GM12878 (cell line): ENCODE data around the gene AIDA. TPM values are rescaled to one million over a fixed set of nuclear protein-coding genes. Genes with fewer than 3 reads are reported as not detected.

Source experiments
- ATAC-seq: fragments of 200-7000 bp; cut with Tn5 transposase; 3 replicates; pipeline ENCODE4 v1.9.1; 2020; ENCODE audit warnings: mild to moderate bottlenecking, moderate library complexity
- BruUV-seq: library from RNA; stranded (reverse); fragments of 400-500 nt; replicated peaks from 2 replicates; lab custom pipeline; 2021; lab: Mats Ljungman, UMichigan
- CTCF ChIA-PET: fragments of 300-600 bp; sonication (Branson Sonifier 250); formaldehyde crosslinking; extraction: SDS; loops from one replicate; lab custom pipeline; 2021; ENCODE audit warnings: inconsistent platforms; lab: Yijun Ruan, JAX
- POLR2A ChIA-PET: fragments of 350-600 bp; formaldehyde crosslinking; extraction: SDS; loops from one replicate; lab custom pipeline; 2021; ENCODE audit warnings: inconsistent platforms; lab: Charles Lee
- RAD21 ChIA-PET: fragments of 300-600 bp; sonication (Branson Sonifier 250); formaldehyde crosslinking; loops from one replicate; lab custom pipeline; 2023; ENCODE audit warnings: antibody characterized with exemption; ENCODE audit not compliant: unreplicated experiment; lab: Charles Lee
- SMC1A ChIA-PET: fragments of 300-600 bp; sonication (Branson Sonifier 250); formaldehyde crosslinking; loops from one replicate; lab custom pipeline; 2023; ENCODE audit not compliant: unreplicated experiment, uncharacterized antibody; lab: Charles Lee
- DNase-seq: peaks from one replicate; pipeline ENCODE4 v3.0.0-alpha.2; 2011; ENCODE audit warnings: low read depth, low spot score
- FAIRE-seq: peaks from 3 replicates; lab custom pipeline; 2011; peaks lifted over from hg19 to GRCh38; lab: Jason Lieb, UNC
- H2AFZ ChIP-seq: 2 replicates; pipeline ENCODE4 v1.6.0; 2011; ENCODE audit warnings: low read depth, low read length, control low read depth; ENCODE audit not compliant: control insufficient read depth
- H3K27ac ChIP-seq: 2 replicates; pipeline ENCODE4 v1.5.1; 2011; ENCODE audit warnings: control low read depth; ENCODE audit not compliant: control insufficient read depth, insufficient read depth
- H3K27me3 ChIP-seq, 2 experiments: replicated peaks in 1 of 2; 2 replicates each; pipeline versions ENCODE4 v1.6.0 to v1.6.1; 2011; ENCODE audit warnings: low read length in 1 of 2; ENCODE audit not compliant: control insufficient read depth in 2 of 2, insufficient read depth in 2 of 2
- H3K36me3 ChIP-seq, 2 experiments: 2 replicates each; pipeline ENCODE4 v1.5.1; 2011; ENCODE audit warnings: low read length in 1 of 2; ENCODE audit not compliant: control insufficient read depth in 2 of 2, insufficient read depth in 2 of 2
- H3K4me1 ChIP-seq: 2 replicates; pipeline ENCODE4 v1.6.1; 2011; ENCODE audit warnings: mild to moderate bottlenecking, low read length, moderate library complexity, mixed read lengths; ENCODE audit not compliant: control insufficient read depth, insufficient read depth
- H3K4me2 ChIP-seq: 2 replicates; pipeline ENCODE4 v1.6.0; 2011; ENCODE audit warnings: control low read depth; ENCODE audit not compliant: control insufficient read depth, insufficient read depth
- H3K4me3 ChIP-seq: fragments of 200-600 bp; sonication (generic); 2 replicates; pipeline ENCODE4 v1.5.1; 2016
- H3K79me2 ChIP-seq: 2 replicates; pipeline ENCODE4 v1.6.0; 2011; ENCODE audit warnings: low read length; ENCODE audit not compliant: control insufficient read depth, insufficient read depth
- H3K9ac ChIP-seq: 2 replicates; pipeline ENCODE4 v1.8.0; 2011; ENCODE audit warnings: low read length, control low read depth, mixed read lengths; ENCODE audit not compliant: control insufficient read depth, insufficient read depth
- H3K9me3 ChIP-seq: replicated peaks from 3 replicates; pipeline ENCODE4 v1.5.1; 2011; ENCODE audit warnings: mild to moderate bottlenecking, low read length; ENCODE audit not compliant: control insufficient read depth, insufficient read depth
- H4K20me1 ChIP-seq: 2 replicates; pipeline ENCODE4 v1.6.0; 2011; ENCODE audit not compliant: control insufficient read depth, insufficient read depth
- BCL11A ChIP-seq: IDR thresholded peaks from 2 replicates; pipeline ENCODE4 v1.6.1; 2011; ENCODE audit warnings: low read depth, low read length
- BMI1 ChIP-seq: fragments of 450-650 bp; IDR thresholded peaks from 2 replicates; pipeline ENCODE4 v1.6.1; 2016; ENCODE audit warnings: mild to moderate bottlenecking, moderate library complexity, borderline replicate concordance
- HCFC1 ChIP-seq: fragments of 150-350 bp; IDR thresholded peaks from 2 replicates; pipeline ENCODE4 v1.6.1; 2014; ENCODE audit warnings: low read length
- IRF3 ChIP-seq: fragments of 450-650 bp; IDR thresholded peaks from 2 replicates; pipeline ENCODE4 v1.6.1; 2014; ENCODE audit warnings: mild to moderate bottlenecking
- IRF5 ChIP-seq: fragments of 450-650 bp; IDR thresholded peaks from 2 replicates; pipeline ENCODE4 v1.6.1; 2017; ENCODE audit warnings: borderline replicate concordance
- KAT2A ChIP-seq: conservative IDR thresholded peaks from 2 replicates; pipeline ENCODE4 v1.6.1; 2011; ENCODE audit warnings: low read depth, low read length; ENCODE audit not compliant: control insufficient read depth
- KDM1A ChIP-seq: fragments of 200-600 bp; sonication (generic); IDR thresholded peaks from 2 replicates; pipeline ENCODE4 v1.6.1; 2016; ENCODE audit warnings: borderline replicate concordance
- MAX ChIP-seq: IDR thresholded peaks from 2 replicates; pipeline ENCODE4 v1.6.1; 2012; ENCODE audit warnings: low read depth, low read length, improper control_type of control experiment
- MEF2B ChIP-seq: fragments of 450-650 bp; IDR thresholded peaks from 2 replicates; pipeline ENCODE4 v1.6.1; 2018; ENCODE audit warnings: mild to moderate bottlenecking, moderate library complexity; ENCODE audit not compliant: partially characterized antibody, poor library complexity, severe bottlenecking
- MYC ChIP-seq: IDR thresholded peaks from 2 replicates; pipeline ENCODE4 v1.6.1; 2011; ENCODE audit warnings: mild to moderate bottlenecking, low read length, moderate library complexity, inconsistent platforms; ENCODE audit not compliant: insufficient read depth, insufficient replicate concordance, insufficient read length, severe bottlenecking
- NKRF ChIP-seq: fragments of 450-650 bp; conservative IDR thresholded peaks from 2 replicates; pipeline ENCODE4 v1.6.1; 2017; ENCODE audit warnings: mild to moderate bottlenecking, moderate library complexity
- PML ChIP-seq: IDR thresholded peaks from 2 replicates; pipeline ENCODE4 v1.6.1; 2012; ENCODE audit warnings: low read length, inconsistent platforms
- RELB ChIP-seq: fragments of 450-650 bp; IDR thresholded peaks from 2 replicates; pipeline ENCODE4 v1.6.1; 2017; ENCODE audit warnings: low read depth, mild to moderate bottlenecking, moderate library complexity
- SIX5 ChIP-seq: IDR thresholded peaks from 2 replicates; pipeline ENCODE4 v1.6.1; 2011; ENCODE audit warnings: mild to moderate bottlenecking, low read depth, low read length, moderate library complexity; ENCODE audit not compliant: severe bottlenecking
- ZSCAN29 ChIP-seq: fragments of 450-650 bp; IDR thresholded peaks from 2 replicates; pipeline ENCODE4 v1.6.1; 2017; ENCODE audit warnings: mild to moderate bottlenecking, moderate library complexity
- WGBS: methylation state at CpG from one replicate; pipeline ENCODE4 v1.1.6; 2016; ENCODE audit warnings: low lambda C conversion rate; ENCODE audit not compliant: insufficient replicate concordance, insufficient coverage; ENCODE audit errors: missing lambda C conversion rate; 5-methylcytosine and 5-hydroxymethylcytosine counted together
- in situ Hi-C: fragments of 300-500 bp; cut with MboI; formaldehyde crosslinking; loops from 9 replicates; pipeline ENCODE4 v1.14.3; 2018; ENCODE audit warnings: mixed read lengths
- intact Hi-C: fragments of 100-400 bp; cut with micrococcal nuclease; formaldehyde crosslinking; loops from one replicate; pipeline ENCODE4 v1.14.2; 2022; ENCODE audit not compliant: unreplicated experiment
- polyA plus RNA-seq, 11 experiments: library from polyadenylated mRNA; depleted of rRNA in 4 of 11; unstranded in 6 of 11; stranded (reverse) in 5 of 11; fragments of >200 nt; fragmentation: Nextera tagmentation in 4 of 11; fragmentation: Illumina TruSeq in 1 of 11; extraction: Ambion mirVana in 4 of 11; extraction: Trizol in 1 of 11; gene quantifications; 1 replicate in 1 of 11; 2 replicates in 10 of 11; pipeline versions ENCODE4 v1.2.1 to v1.2.3, GENCODE V29; 2011 to 2016; ENCODE audit warnings: inconsistent platforms in 2 of 11, missing spikeins in 2 of 11, low read depth in 1 of 11
- total RNA-seq, 4 experiments: library from RNA; depleted of rRNA in 3 of 4; stranded (reverse); fragments of >200 nt in 3 of 4; fragmentation: Illumina TruSeq in 1 of 4; extraction: Trizol in 1 of 4; gene quantifications; 2 replicates each; pipeline versions ENCODE4 v1.2.1 to v1.2.3, GENCODE V29; 2013 to 2021

The AIDA gene
- total and polyA plus RNA-seq, 10 of the 15 experiments (the other 5 are each of a cell fraction or from before 2014, with no cell fraction given) = 8.9 to 43.1 (median 19.2) TPM

GRCh38 chr1:222736972-222737371 is 24.7 kb upstream of the AIDA start, which contains the start of gene FAM177B:
Gene FAM177B, plus strand, starts transcription at chr1:222737202. Its CDS starts 9,344 bp downstream, at chr1:222746546.
- no peaks in the 10 kb centered on the region for H3K9me3 ChIP-seq
- DNase-seq (no peak), FAIRE-seq (no peak), ATAC-seq (no peak)
- peaks cover 6% of the 10 kb centered on the region for H3K4me1 ChIP-seq
- no peak within 1 kb of the TSS for H3K27ac ChIP-seq
- ChIA-PET SMC1A (interaction anchor here (0.9 to 2.2 kb wide), 10 partner anchors 13 to 387 kb away, joined by 3 to 11 read pairs (median 4); no protein-coding TSS in a partner anchor), CTCF (interaction anchor here (0.7 to 2.9 kb wide), 13 partner anchors 9 to 396 kb away, joined by 3 to 13 read pairs (median 3); no protein-coding TSS in a partner anchor), RAD21 (interaction anchor here (0.5 to 1.6 kb wide), 3 partner anchors 14 to 272 kb away, joined by 3 to 5 read pairs (median 4); partner anchors contain the start of genes AIDA and BROX), POLR2A (interaction anchor here (0.6 kb wide), 1 partner anchor 332 kb away, joined by 4 read pairs; no protein-coding TSS in a partner anchor)
- no peaks in the 10 kb centered on the region for H4K20me1 ChIP-seq
- H3K9ac ChIP-seq = no peak within 1 kb of the TSS
- BruUV-seq = no TSS peak
- no peak within 1 kb of the TSS for H2AFZ ChIP-seq
- no peak within 1 kb of the TSS for H3K4me2 ChIP-seq
- intact Hi-C loops = no loop called here
- no peaks in the 10 kb centered on the region for H3K27me3 ChIP-seq
- H3K36me3 ChIP-seq = no peaks in the 10 kb centered on the region; a peak in 1 of 4 replicates
- in situ Hi-C loops = loop anchor here (10.0 kb wide), 1 partner anchor 348 kb away; no protein-coding TSS in a partner anchor
- no peak within 1 kb of the TSS for H3K4me3 ChIP-seq
- no peaks in the 10 kb centered on the region for H3K79me2 ChIP-seq
- WGBS = 47% methylated on average over 1 of the region's 1 CpG
- TF ChIP-seq MAX (no peak), ZSCAN29 (no peak), IRF5 (no peak), BCL11A (no peak), MYC (no peak), KAT2A (no peak), BMI1 (no peak), RELB (no peak), MEF2B (no peak), PML (no peak), NKRF (no peak), IRF3 (no peak), HCFC1 (no peak), KDM1A (no peak), SIX5 (no peak)
